Esophagus muscularis mucosa (tissue), 4 donors: ENCODE measurements around the gene SMYD2. TPM values are rescaled to one million over a fixed set of nuclear protein-coding genes. Genes with fewer than 3 reads are reported as not detected.

Source experiments
- DNase-seq: peaks from one replicate; pipeline ENCODE4 v3.0.0-alpha.2; 2017; ENCODE audit errors: extremely low spot score
- H3K27ac ChIP-seq, 4 donors: fragments of 200-600 bp; sonication (generic); replicated peaks in 1 of 4; 1 replicate in 3 of 4; 2 replicates in 1 of 4; pipeline ENCODE4 v1.5.1; 2016 to 2019; ENCODE audit warnings: mild to moderate bottlenecking in 1 of 4
- H3K27me3 ChIP-seq, 4 donors: fragments of 200-600 bp; sonication (generic); one replicate each; pipeline versions ENCODE4 v1.5.1 to v1.6.0; 2016 to 2019
- H3K36me3 ChIP-seq, 4 donors: fragments of 200-600 bp; sonication (generic); one replicate each; pipeline ENCODE4 v1.5.1; 2016 to 2019
- H3K4me1 ChIP-seq, 4 donors: fragments of 200-600 bp; sonication (generic); one replicate each; pipeline ENCODE4 v1.5.1; 2016 to 2019
- H3K4me3 ChIP-seq, 4 donors: fragments of 200-600 bp; sonication (generic); 1 replicate in 2 of 4; 2 replicates in 2 of 4; pipeline ENCODE4 v1.5.1; 2016 to 2019; ENCODE audit warnings: mild to moderate bottlenecking in 4 of 4, moderate library complexity in 1 of 4
- H3K9me3 ChIP-seq, 4 donors: fragments of 200-600 bp; sonication (generic); 1 replicate in 3 of 4; 2 replicates in 1 of 4; pipeline ENCODE4 v1.5.1; 2016 to 2019
- EP300 ChIP-seq: sonication (generic); formaldehyde crosslinking; IDR thresholded peaks from one replicate; pipeline ENCODE4 v1.6.1; 2017; ENCODE audit warnings: antibody characterized with exemption
- POLR2A ChIP-seq: fragments of 450-650 bp; IDR thresholded peaks from one replicate; pipeline ENCODE4 v1.6.1; 2017; ENCODE audit warnings: antibody characterized with exemption, moderate library complexity, mild to moderate bottlenecking, low read depth
- POLR2AphosphoS5 ChIP-seq, 2 donors: sonication (generic); formaldehyde crosslinking; IDR thresholded peaks; one replicate each; pipeline ENCODE4 v1.6.1; 2017; ENCODE audit warnings: antibody characterized with exemption in 2 of 2
- WGBS: methylation state at CpG from one replicate; pipeline ENCODE4 v1.1.5; 2018; 5-methylcytosine and 5-hydroxymethylcytosine counted together
- intact Hi-C: fragments of 100-400 bp; cut with DNase I; formaldehyde crosslinking; loops from one replicate; pipeline ENCODE4 v1.15.1; 2023
- total RNA-seq, 4 donors: library from RNA; depleted of rRNA; stranded (reverse); fragments of >200 nt; gene quantifications; one replicate each; pipeline versions ENCODE4 v1.1.0 to v1.2.1, GENCODE V29; 2016
- TF ChIP-seq, protein P1 (sequence below), 3 experiments: fragments of 200-600 bp in 2 of 3; fragments of 450-650 bp in 1 of 3; sonication (generic) in 2 of 3; IDR thresholded peaks; one replicate each; pipeline ENCODE4 v1.5.1; 2017 to 2019; ENCODE audit warnings: antibody characterized with exemption in 3 of 3, mild to moderate bottlenecking in 2 of 3, moderate library complexity in 1 of 3

SMYD2 gene
- total RNA-seq, 4 donors from 2014 or later = 15.0 to 19.7 (median 18.4) TPM

GRCh38 chr1:214305164-214305751 lies 24.3 kb downstream of the SMYD2 start:
- no peaks in the 10 kb centered on the region for H3K9me3 ChIP-seq
- H3K27ac ChIP-seq = no peak overlapping the region
- peaks cover 7 to 16% (median 11%) of the 10 kb centered on the region in 4 donors for H3K4me1 ChIP-seq
- DNase-seq = no peak
- H3K4me3 ChIP-seq = no peak overlapping the region
- intact Hi-C loops = no loop called here
- 96% methylated on average over 9 of the region's 9 CpGs for WGBS
- no peaks in the 10 kb centered on the region for H3K27me3 ChIP-seq
- no peak for TF ChIP-seq POLR2AphosphoS5 (IDR thresholded peaks at IDR 0.05)
- TF ChIP-seq, protein P1, sequence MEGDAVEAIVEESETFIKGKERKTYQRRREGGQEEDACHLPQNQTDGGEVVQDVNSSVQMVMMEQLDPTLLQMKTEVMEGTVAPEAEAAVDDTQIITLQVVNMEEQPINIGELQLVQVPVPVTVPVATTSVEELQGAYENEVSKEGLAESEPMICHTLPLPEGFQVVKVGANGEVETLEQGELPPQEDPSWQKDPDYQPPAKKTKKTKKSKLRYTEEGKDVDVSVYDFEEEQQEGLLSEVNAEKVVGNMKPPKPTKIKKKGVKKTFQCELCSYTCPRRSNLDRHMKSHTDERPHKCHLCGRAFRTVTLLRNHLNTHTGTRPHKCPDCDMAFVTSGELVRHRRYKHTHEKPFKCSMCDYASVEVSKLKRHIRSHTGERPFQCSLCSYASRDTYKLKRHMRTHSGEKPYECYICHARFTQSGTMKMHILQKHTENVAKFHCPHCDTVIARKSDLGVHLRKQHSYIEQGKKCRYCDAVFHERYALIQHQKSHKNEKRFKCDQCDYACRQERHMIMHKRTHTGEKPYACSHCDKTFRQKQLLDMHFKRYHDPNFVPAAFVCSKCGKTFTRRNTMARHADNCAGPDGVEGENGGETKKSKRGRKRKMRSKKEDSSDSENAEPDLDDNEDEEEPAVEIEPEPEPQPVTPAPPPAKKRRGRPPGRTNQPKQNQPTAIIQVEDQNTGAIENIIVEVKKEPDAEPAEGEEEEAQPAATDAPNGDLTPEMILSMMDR (IDR thresholded peaks at IDR 0.05) = no peak
- H3K36me3 ChIP-seq = peaks cover 0 to 6% (median 2%) of the 10 kb centered on the region in 4 donors

DNA sequence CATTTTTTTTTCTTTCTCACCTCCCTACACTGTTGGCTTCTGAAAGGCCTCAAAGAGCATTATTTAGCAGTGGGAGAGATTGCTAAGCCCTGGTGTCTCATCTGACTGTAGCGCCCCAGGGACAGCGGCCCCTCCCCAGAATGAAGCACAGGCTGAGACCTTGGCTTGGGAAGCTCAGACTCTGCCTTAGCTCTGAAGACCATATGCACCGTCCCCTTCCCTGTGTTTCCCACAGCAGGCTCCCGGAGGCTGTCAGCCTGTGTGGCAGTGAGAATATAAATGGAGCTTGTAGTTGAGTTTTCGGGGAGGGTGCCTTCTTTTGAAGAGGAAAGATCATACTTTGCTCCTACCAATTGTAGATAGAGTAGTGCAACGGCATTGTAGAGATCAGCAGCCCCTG lies 25.3 kb downstream of the SMYD2 start:
- peaks cover 0 to 6% (median 2%) of the 10 kb centered on the region in 4 donors for H3K36me3 ChIP-seq
- H3K27ac ChIP-seq = no peak overlapping the region
- no peak for DNase-seq
- no peaks in the 10 kb centered on the region for H3K27me3 ChIP-seq
- H3K4me1 ChIP-seq = peaks cover 7 to 21% (median 11%) of the 10 kb centered on the region in 4 donors
- 97% methylated on average over 3 of the region's 6 CpGs for WGBS
- intact Hi-C loops = no loop called here
- TF ChIP-seq, protein P1 (IDR thresholded peaks at IDR 0.05) = no peak
- TF ChIP-seq POLR2AphosphoS5 (IDR thresholded peaks at IDR 0.05) = no peak
- no peak for TF ChIP-seq EP300
- TF ChIP-seq POLR2A = no peak
- H3K9me3 ChIP-seq = no peaks in the 10 kb centered on the region
- no peak overlapping the region for H3K4me3 ChIP-seq

GRCh38 chr1:214310010-214310409 lies 29.1 kb downstream of the SMYD2 start:
- TF ChIP-seq EP300 (no peak), POLR2A (no peak), POLR2AphosphoS5 (IDR thresholded peaks at IDR 0.05) (no peak)
- TF ChIP-seq, protein P1 (IDR thresholded peaks at IDR 0.05) = no peak
- Histone ChIP-seq H3K4me1 (peaks cover 0 to 16% (median 0%) of the 10 kb centered on the region in 4 donors), H3K4me3 (no peak overlapping the region), H3K9me3 (no peaks in the 10 kb centered on the region), H3K27me3 (no peaks in the 10 kb centered on the region), H3K27ac (no peak overlapping the region), H3K36me3 (peaks cover 0 to 11% (median 4%) of the 10 kb centered on the region in 4 donors)
- 78% methylated on average over 3 of the region's 3 CpGs for WGBS
- no peak for DNase-seq
- intact Hi-C loops = no loop called here

- DNase-seq = no peak
- no peak overlapping the region for H3K27ac ChIP-seq
- TF ChIP-seq EP300 (no peak), POLR2AphosphoS5 (IDR thresholded peaks at IDR 0.05) (no peak), POLR2A (no peak)
- TF ChIP-seq, protein P1 (IDR thresholded peaks at IDR 0.05) = no peak
- peaks cover 0 to 17% (median 7%) of the 10 kb centered on the region in 4 donors for H3K36me3 ChIP-seq
- 79% methylated on average over 11 of the region's 11 CpGs for WGBS
- H3K4me1 ChIP-seq = peaks cover 0 to 14% (median 0%) of the 10 kb centered on the region in 4 donors
- no peaks in the 10 kb centered on the region for H3K27me3 ChIP-seq
- H3K9me3 ChIP-seq = no peaks in the 10 kb centered on the region
- H3K4me3 ChIP-seq = no peak overlapping the region
- intact Hi-C loops = no loop called here
Observed at GRCh38 chr1:214310777-214311690, 30.1 kb downstream of the SMYD2 start.
